GM23248 (cell line): ENCODE results near the gene EMILIN1.

Experiments
- EZH2 ChIP-seq: fragments of 200-600 bp; sonication (generic); IDR thresholded peaks from 2 replicates; pipeline ENCODE4 v1.6.1; 2018; ENCODE audit warnings: antibody characterized with exemption, mild to moderate bottlenecking; ENCODE audit not compliant: insufficient read depth, poor library complexity, severe bottlenecking
- EZH2phosphoT487 ChIP-seq: fragments of 200-600 bp; sonication (generic); IDR thresholded peaks from 2 replicates; pipeline ENCODE4 v1.6.1; 2018; ENCODE audit warnings: antibody characterized with exemption, moderate library complexity, mild to moderate bottlenecking, low read depth; ENCODE audit not compliant: insufficient read depth

- TF ChIP-seq EZH2 (no peak), EZH2phosphoT487 (no peak)
Observed at GRCh38 chr2:27085673-27086089, 7.3 kb downstream of the EMILIN1 start.
